OCI-LY7 (cell line): ENCODE measurements around the gene RCOR3. TPM values are rescaled to one million over a fixed set of nuclear protein-coding genes. Genes with fewer than 3 reads are reported as not detected.

Experiments used
- BruUV-seq: library from RNA; stranded (reverse); fragments of 400-500 nt; replicated peaks from 2 replicates; lab custom pipeline; 2021; lab: Mats Ljungman, UMichigan
- CTCF ChIA-PET: fragments of 300-600 bp; sonication (Branson Sonifier 250); formaldehyde crosslinking; loops from one replicate; lab custom pipeline; 2022; ENCODE audit warnings: antibody characterized with exemption; ENCODE audit not compliant: unreplicated experiment; lab: Charles Lee
- POLR2A ChIA-PET: fragments of 300-600 bp; sonication (Branson Sonifier 250); formaldehyde crosslinking; loops from one replicate; lab custom pipeline; 2022; ENCODE audit warnings: antibody characterized with exemption; lab: Charles Lee
- DNase-seq: peaks from one replicate; pipeline ENCODE4 v3.0.0-alpha.2; 2015; ENCODE audit warnings: low spot score
- H2AFZ ChIP-seq: fragments of 200-600 bp; sonication (generic), shearing (Covaris generic); 2 replicates; pipeline ENCODE4 v1.6.1; 2014; ENCODE audit warnings: mild to moderate bottlenecking, antibody characterized with exemption, low read length, moderate library complexity
- H3K27ac ChIP-seq: fragments of 200-600 bp; sonication (generic); 2 replicates; pipeline ENCODE4 v1.5.1; 2014; ENCODE audit warnings: mixed run types, low read depth, mild to moderate bottlenecking, moderate library complexity, low read length, inconsistent platforms; ENCODE audit not compliant: poor library complexity, severe bottlenecking
- H3K36me3 ChIP-seq: fragments of 200-600 bp; sonication (generic); 2 replicates; pipeline ENCODE4 v1.6.1; 2014; ENCODE audit warnings: mild to moderate bottlenecking, antibody characterized with exemption, low read length, moderate library complexity, mixed read lengths; ENCODE audit not compliant: insufficient read depth
- H3K4me1 ChIP-seq: fragments of 200-600 bp; sonication (generic); 2 replicates; pipeline ENCODE4 v1.5.1; 2014; ENCODE audit warnings: mild to moderate bottlenecking, low read length; ENCODE audit not compliant: insufficient read depth, poor library complexity, severe bottlenecking
- H3K4me2 ChIP-seq: fragments of 200-600 bp; sonication (generic); 2 replicates; pipeline ENCODE4 v1.6.1; 2014; ENCODE audit warnings: mild to moderate bottlenecking, low read length
- H3K4me3 ChIP-seq: fragments of 200-600 bp; sonication (generic); 2 replicates; pipeline ENCODE4 v1.5.1; 2014; ENCODE audit warnings: mild to moderate bottlenecking, low read depth, low read length; ENCODE audit not compliant: poor library complexity, severe bottlenecking
- H3K79me2 ChIP-seq: fragments of 200-600 bp; sonication (generic); 2 replicates; pipeline ENCODE4 v1.6.1; 2016; ENCODE audit warnings: low read depth, mild to moderate bottlenecking, low read length, moderate library complexity, mixed read lengths; ENCODE audit not compliant: insufficient read depth
- H3K9me2 ChIP-seq: fragments of 200-600 bp; sonication (generic); 2 replicates; pipeline ENCODE4 v1.6.1; 2016; ENCODE audit warnings: mild to moderate bottlenecking, low read length, mixed read lengths; ENCODE audit not compliant: insufficient read depth
- H3K9me3 ChIP-seq: fragments of 200-600 bp; sonication (generic); 2 replicates; pipeline ENCODE4 v1.6.1; 2014; ENCODE audit warnings: mild to moderate bottlenecking, mixed run types, low read length, mixed read lengths
- H4K20me1 ChIP-seq: fragments of 200-600 bp; sonication (generic); 2 replicates; pipeline ENCODE4 v1.6.1; 2014; ENCODE audit warnings: mild to moderate bottlenecking, antibody characterized with exemption, low read length, moderate library complexity, mixed read lengths; ENCODE audit not compliant: insufficient read depth
- EZH2phosphoT487 ChIP-seq: fragments of 200-600 bp; sonication (generic); IDR thresholded peaks from 2 replicates; pipeline ENCODE4 v1.6.1; 2018; ENCODE audit warnings: low read depth, borderline replicate concordance, mild to moderate bottlenecking, mixed run types, antibody characterized with exemption, low read length, moderate library complexity, mixed read lengths
- intact Hi-C: fragments of 100-400 bp; cut with micrococcal nuclease; formaldehyde crosslinking; loops from one replicate; pipeline ENCODE4 v1.10.0; 2022; ENCODE audit not compliant: unreplicated experiment
- total RNA-seq, 2 experiments: library from RNA; depleted of rRNA in 1 of 2; stranded (reverse); fragments of >200 nt in 1 of 2; shearing (Covaris generic) in 1 of 2; gene quantifications; 2 replicates each; pipeline ENCODE4 v1.2.3, GENCODE V29; 2014 to 2022
- TF ChIP-seq, protein P1 (sequence below): fragments of 200-600 bp; sonication (generic); conservative IDR thresholded peaks from 2 replicates; pipeline ENCODE4 v1.5.1; 2014; ENCODE audit warnings: mild to moderate bottlenecking, antibody characterized with exemption, low read length, moderate library complexity, mixed read lengths

RCOR3 gene
- total RNA-seq, 2 experiments from 2014 or later: 34.8 to 62.3 TPM

DNA sequence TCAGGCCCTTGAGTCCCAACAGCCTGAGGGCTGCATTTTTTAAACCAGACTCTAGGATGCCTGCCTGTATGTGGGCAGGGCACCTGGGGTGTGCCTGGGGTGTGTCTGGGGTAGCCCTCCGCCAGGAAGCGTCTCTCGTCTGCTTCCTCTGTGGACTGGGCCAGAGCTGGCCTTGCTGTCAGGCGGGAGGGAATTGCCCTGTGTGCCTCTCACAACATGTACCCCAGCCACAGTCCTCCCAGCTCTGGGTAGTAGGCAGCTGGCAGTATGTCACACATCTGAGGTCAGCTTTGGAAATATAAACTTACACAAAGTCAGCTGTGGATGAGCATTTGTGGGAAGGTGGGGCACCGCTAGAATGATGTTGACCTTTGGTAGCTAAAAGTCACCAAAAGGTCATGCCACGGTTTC is 80.5 kb downstream of the RCOR3 start:
- no peak overlapping the region for H3K4me2 ChIP-seq
- TF ChIP-seq EZH2phosphoT487: no peak
- TF ChIP-seq, protein P1, sequence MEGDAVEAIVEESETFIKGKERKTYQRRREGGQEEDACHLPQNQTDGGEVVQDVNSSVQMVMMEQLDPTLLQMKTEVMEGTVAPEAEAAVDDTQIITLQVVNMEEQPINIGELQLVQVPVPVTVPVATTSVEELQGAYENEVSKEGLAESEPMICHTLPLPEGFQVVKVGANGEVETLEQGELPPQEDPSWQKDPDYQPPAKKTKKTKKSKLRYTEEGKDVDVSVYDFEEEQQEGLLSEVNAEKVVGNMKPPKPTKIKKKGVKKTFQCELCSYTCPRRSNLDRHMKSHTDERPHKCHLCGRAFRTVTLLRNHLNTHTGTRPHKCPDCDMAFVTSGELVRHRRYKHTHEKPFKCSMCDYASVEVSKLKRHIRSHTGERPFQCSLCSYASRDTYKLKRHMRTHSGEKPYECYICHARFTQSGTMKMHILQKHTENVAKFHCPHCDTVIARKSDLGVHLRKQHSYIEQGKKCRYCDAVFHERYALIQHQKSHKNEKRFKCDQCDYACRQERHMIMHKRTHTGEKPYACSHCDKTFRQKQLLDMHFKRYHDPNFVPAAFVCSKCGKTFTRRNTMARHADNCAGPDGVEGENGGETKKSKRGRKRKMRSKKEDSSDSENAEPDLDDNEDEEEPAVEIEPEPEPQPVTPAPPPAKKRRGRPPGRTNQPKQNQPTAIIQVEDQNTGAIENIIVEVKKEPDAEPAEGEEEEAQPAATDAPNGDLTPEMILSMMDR: no peak
- H3K9me3 ChIP-seq: no peaks in the 10 kb centered on the region
- H3K79me2 ChIP-seq: peaks cover 65% of the 10 kb centered on the region
- peaks cover 55% of the 10 kb centered on the region for H3K4me1 ChIP-seq
- intact Hi-C loops: no loop called here
- POLR2A ChIA-PET: interaction anchor here (1.0 to 4.7 kb wide), 2 partner anchors 10 to 14 kb away, joined by 4 to 39 read pairs; no protein-coding TSS in a partner anchor
- no peak for DNase-seq
- no peak overlapping the region for H2AFZ ChIP-seq
- H3K36me3 ChIP-seq: peaks cover 4% of the 10 kb centered on the region; the same call in 1 of the 2 replicates
- H3K27ac ChIP-seq: no peak overlapping the region
- no peaks in the 10 kb centered on the region; the same call in 1 of the 2 replicates for H4K20me1 ChIP-seq
- no peak overlapping the region for H3K4me3 ChIP-seq
- CTCF ChIA-PET: interaction anchor here (1.2 kb wide), 1 partner anchor 12 kb away, joined by 4 read pairs; no protein-coding TSS in a partner anchor
- no TSS peak for BruUV-seq
- no peaks in the 10 kb centered on the region for H3K9me2 ChIP-seq

- H3K4me1 ChIP-seq: peaks cover 43% of the 10 kb centered on the region
- no peaks in the 10 kb centered on the region for H3K9me3 ChIP-seq
- no peak overlapping the region for H2AFZ ChIP-seq
- TF ChIP-seq, protein P1: no peak
- no peak for TF ChIP-seq EZH2phosphoT487
- no peak for DNase-seq
- CTCF ChIA-PET: interaction anchor here (1.2 to 1.4 kb wide), 2 partner anchors 11 kb away, joined by 4 read pairs; no protein-coding TSS in a partner anchor
- H3K9me2 ChIP-seq: no peaks in the 10 kb centered on the region
- H3K79me2 ChIP-seq: peaks cover 55% of the 10 kb centered on the region
- intact Hi-C loops: no loop called here
- no peak overlapping the region for H3K4me2 ChIP-seq
- H3K36me3 ChIP-seq: peaks cover 4% of the 10 kb centered on the region; the same call in 1 of the 2 replicates
- H3K27ac ChIP-seq: no peak overlapping the region
- no peak overlapping the region for H3K4me3 ChIP-seq
- H4K20me1 ChIP-seq: no peaks in the 10 kb centered on the region; the same call in 1 of the 2 replicates
- BruUV-seq: no TSS peak
- POLR2A ChIA-PET: interaction anchor here (1.0 to 4.7 kb wide), 2 partner anchors 12 to 14 kb away, joined by 3 to 39 read pairs; partner anchors contain the start of gene TRAF5
Measured at GRCh38 chr1:211340622-211341507, 81.7 kb downstream of the RCOR3 start.
